BJ (cell line): ENCODE results near the gene EXD2. TPM values are rescaled to one million over a fixed set of nuclear protein-coding genes. Genes with fewer than 3 reads are reported as not detected.
"Not testable (repeated sequence)": the region's sequence is repeated elsewhere in the genome, so short reads cannot be mapped to it uniquely, and the experiment has no call there.

Experiments used
- CTCF ChIA-PET: fragments of 350-600 bp; formaldehyde crosslinking; extraction: SDS; loops from one replicate; lab custom pipeline; 2021; ENCODE audit warnings: antibody characterized with exemption, inconsistent platforms; lab: Yijun Ruan, JAX
- POLR2A ChIA-PET: fragments of 300-600 bp; sonication (Branson Sonifier 250); formaldehyde crosslinking; extraction: SDS; loops from one replicate; lab custom pipeline; 2021; ENCODE audit warnings: antibody characterized with exemption; lab: Charles Lee
- DNase-seq: peaks from one replicate; pipeline ENCODE4 v3.0.0-alpha.2; 2011; ENCODE audit warnings: low read depth
- H3K27me3 ChIP-seq: 2 replicates; pipeline ENCODE4 v1.6.0; 2011; ENCODE audit warnings: low read length; ENCODE audit not compliant: control insufficient read depth, insufficient read depth
- H3K36me3 ChIP-seq: 2 replicates; pipeline ENCODE4 v1.5.1; 2011; ENCODE audit warnings: low read length; ENCODE audit not compliant: control insufficient read depth, insufficient read depth
- H3K4me3 ChIP-seq: 2 replicates; pipeline ENCODE4 v1.5.1; 2011; ENCODE audit warnings: low read depth, mild to moderate bottlenecking, control low read depth, low read length
- polyA plus RNA-seq: library from polyadenylated mRNA; depleted of rRNA; stranded (reverse); fragments of >200 nt; gene quantifications from 2 replicates; pipeline ENCODE4 v1.2.3, GENCODE V29; 2011
- TF ChIP-seq, protein P1 (sequence below): IDR thresholded peaks from 2 replicates; pipeline ENCODE4 v1.5.1; 2011; ENCODE audit warnings: low read depth, mild to moderate bottlenecking, control low read depth, inconsistent platforms, low read length, moderate library complexity; ENCODE audit not compliant: insufficient read depth

The EXD2 gene
- polyA plus RNA-seq, 1 experiment: 17.7 TPM

DNA sequence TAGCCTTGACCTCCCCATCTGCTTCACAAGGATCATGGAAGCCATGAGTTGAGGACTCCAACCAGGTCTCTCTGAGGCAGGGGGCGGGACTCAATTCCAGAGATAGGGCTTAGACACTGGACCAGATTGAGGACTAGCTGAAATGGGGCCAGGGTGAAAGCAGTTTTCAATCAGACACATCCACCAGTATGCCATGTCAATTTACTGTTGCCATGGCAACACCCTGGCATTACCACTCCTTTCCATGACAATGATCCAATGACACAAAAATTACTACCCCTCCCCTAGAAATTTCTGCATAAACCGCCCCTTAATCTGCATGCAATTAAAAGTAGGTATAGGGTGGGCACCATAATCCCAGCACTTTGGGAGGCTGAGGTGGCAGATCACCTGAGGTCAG lies 19.7 kb upstream of the EXD2 start:
- TF ChIP-seq, protein P1, sequence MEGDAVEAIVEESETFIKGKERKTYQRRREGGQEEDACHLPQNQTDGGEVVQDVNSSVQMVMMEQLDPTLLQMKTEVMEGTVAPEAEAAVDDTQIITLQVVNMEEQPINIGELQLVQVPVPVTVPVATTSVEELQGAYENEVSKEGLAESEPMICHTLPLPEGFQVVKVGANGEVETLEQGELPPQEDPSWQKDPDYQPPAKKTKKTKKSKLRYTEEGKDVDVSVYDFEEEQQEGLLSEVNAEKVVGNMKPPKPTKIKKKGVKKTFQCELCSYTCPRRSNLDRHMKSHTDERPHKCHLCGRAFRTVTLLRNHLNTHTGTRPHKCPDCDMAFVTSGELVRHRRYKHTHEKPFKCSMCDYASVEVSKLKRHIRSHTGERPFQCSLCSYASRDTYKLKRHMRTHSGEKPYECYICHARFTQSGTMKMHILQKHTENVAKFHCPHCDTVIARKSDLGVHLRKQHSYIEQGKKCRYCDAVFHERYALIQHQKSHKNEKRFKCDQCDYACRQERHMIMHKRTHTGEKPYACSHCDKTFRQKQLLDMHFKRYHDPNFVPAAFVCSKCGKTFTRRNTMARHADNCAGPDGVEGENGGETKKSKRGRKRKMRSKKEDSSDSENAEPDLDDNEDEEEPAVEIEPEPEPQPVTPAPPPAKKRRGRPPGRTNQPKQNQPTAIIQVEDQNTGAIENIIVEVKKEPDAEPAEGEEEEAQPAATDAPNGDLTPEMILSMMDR: no peak
- H3K4me3 ChIP-seq: no peak overlapping the region
- H3K27me3 ChIP-seq: no peaks in the 10 kb centered on the region; the same call in 1 of the 2 replicates
- H3K36me3 ChIP-seq: no peaks in the 10 kb centered on the region
- POLR2A ChIA-PET: no interaction called here
- CTCF ChIA-PET: no interaction called here
- no peak for DNase-seq

- TF ChIP-seq, protein P1: no peak
- Histone ChIP-seq H3K4me3 (no peak overlapping the region), H3K27me3 (peaks cover 1% of the 10 kb centered on the region; the same call in 1 of the 2 replicates), H3K36me3 (no peaks in the 10 kb centered on the region)
- POLR2A ChIA-PET: no interaction called here
- CTCF ChIA-PET: no interaction called here
- DNase-seq: no peak
Observed at GRCh38 chr14:69175130-69175529, 16.2 kb upstream of the EXD2 start.

DNA sequence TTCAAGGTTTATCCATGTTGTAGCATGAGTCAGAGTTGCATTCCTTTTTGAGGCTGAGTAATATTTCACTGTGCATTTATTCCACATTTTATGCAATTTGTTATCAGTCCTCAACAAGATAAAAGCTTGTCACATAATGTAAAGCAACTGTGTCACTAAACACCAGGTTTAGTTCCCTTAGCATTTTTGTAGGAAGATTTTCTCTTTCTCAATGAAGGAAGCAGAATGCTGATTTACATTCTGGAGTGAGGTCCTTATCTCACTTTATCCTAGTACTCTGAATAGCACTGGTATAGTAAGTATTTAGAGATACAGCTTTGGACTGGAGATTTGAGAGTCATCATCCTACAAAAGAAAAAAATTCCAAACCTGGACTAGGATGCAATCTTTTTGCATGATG lies 9.8 kb upstream of the EXD2 start:
- TF ChIP-seq, protein P1: no peak
- ChIA-PET CTCF (interaction anchor here (0.7 kb wide), 1 partner anchor 18 kb away, joined by 3 read pairs; no protein-coding TSS in a partner anchor), POLR2A (no interaction called here)
- peaks cover 5% of the 10 kb centered on the region for H3K27me3 ChIP-seq
- no peak overlapping the region for H3K4me3 ChIP-seq
- no peak for DNase-seq
- H3K36me3 ChIP-seq: no peaks in the 10 kb centered on the region

DNA sequence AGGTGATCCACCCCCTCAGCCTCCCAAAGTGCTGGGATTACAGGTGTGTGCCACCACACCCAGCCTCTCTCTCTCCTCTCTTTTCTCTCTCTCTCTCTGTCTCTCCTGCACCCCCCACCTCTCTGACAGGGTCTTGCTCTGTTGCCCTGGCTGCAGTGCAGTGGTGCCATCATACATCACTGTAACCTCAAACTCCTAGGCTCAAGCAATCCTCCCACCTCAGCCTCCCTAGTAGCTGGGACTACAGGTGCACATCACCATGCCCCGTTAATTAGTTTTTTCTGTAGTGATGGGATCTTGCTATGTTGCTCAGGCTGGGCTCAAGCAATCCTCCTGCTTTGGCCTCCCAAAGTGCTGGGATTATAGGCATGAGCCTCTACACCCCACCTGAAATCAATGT lies 8.7 kb upstream of the EXD2 start:
- DNase-seq, CTCF ChIA-PET, H3K27me3 ChIP-seq, POLR2A ChIA-PET, H3K36me3 ChIP-seq, H3K4me3 ChIP-seq: not testable (repeated sequence)

DNA sequence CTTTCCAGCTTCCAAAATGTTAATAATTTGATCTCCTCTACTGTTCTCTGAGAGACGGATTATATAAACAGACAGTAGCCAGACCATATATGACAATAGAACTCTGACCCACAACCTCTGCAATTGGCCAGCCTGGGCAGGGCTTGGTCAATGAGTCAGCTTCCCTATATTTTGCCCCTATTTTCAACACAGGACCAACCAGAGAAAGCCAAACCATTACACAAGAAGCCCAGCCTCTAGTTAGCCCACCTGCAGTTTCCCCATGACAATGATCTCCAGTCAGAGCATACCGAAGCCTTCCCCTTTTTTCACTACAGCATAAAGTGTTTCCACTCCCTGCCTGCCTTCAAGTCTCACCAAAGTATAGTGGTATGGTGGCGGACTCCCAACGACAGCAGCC lies 7.6 kb upstream of the EXD2 start:
- peaks cover 5% of the 10 kb centered on the region for H3K27me3 ChIP-seq
- POLR2A ChIA-PET: no interaction called here
- no peaks in the 10 kb centered on the region for H3K36me3 ChIP-seq
- no peak for DNase-seq
- CTCF ChIA-PET: interaction anchor here (0.6 kb wide), 1 partner anchor 43 kb away, joined by 6 read pairs; no protein-coding TSS in a partner anchor
- TF ChIP-seq, protein P1: no peak
- no peak overlapping the region for H3K4me3 ChIP-seq

- peaks cover 1% of the 10 kb centered on the region; the same call in 1 of the 2 replicates for H3K27me3 ChIP-seq
- ChIA-PET POLR2A (no interaction called here), CTCF (no interaction called here)
- DNase-seq: no peak
- TF ChIP-seq, protein P1: no peak
- no peaks in the 10 kb centered on the region for H3K36me3 ChIP-seq
- no peak overlapping the region for H3K4me3 ChIP-seq
Observed at GRCh38 chr14:69190191-69190590, 1.1 kb upstream of the EXD2 start.
